Gastroesophageal sphincter (tissue), 3 donors: Measurements from ENCODE around the gene ZC3H15.
"Not testable (repeated sequence)": the region's sequence is repeated elsewhere in the genome, so short reads cannot be mapped to it uniquely, and the experiment has no call there.

Experiments
- CTCF ChIP-seq, 4 experiments: fragments of 200-600 bp in 2 of 4; fragments of 450-650 bp in 2 of 4; sonication (generic) in 1 of 4; IDR thresholded peaks; one replicate each; pipeline ENCODE4 v1.5.1; 2017 to 2019; ENCODE audit warnings: antibody characterized with exemption in 4 of 4, mild to moderate bottlenecking in 2 of 4, moderate library complexity in 2 of 4
- POLR2A ChIP-seq, 2 donors: fragments of 450-650 bp; IDR thresholded peaks; one replicate each; pipeline ENCODE4 v1.6.1; 2017; ENCODE audit warnings: antibody characterized with exemption in 2 of 2, mild to moderate bottlenecking in 2 of 2, moderate library complexity in 1 of 2
- POLR2AphosphoS5 ChIP-seq: sonication (generic); formaldehyde crosslinking; IDR thresholded peaks from one replicate; pipeline ENCODE4 v1.6.1; 2017; ENCODE audit warnings: antibody characterized with exemption

GRCh38 chr2:186474239-186474638 is 11.8 kb upstream of the ZC3H15 start:
- TF ChIP-seq POLR2AphosphoS5; POLR2A (IDR thresholded peaks at IDR 0.05); CTCF (IDR thresholded peaks at IDR 0.05): not testable (repeated sequence)
